Measurements from ENCODE around the gene DDX1. TPM values are rescaled to one million over a fixed set of nuclear protein-coding genes. Genes with fewer than 3 reads are reported as not detected.

DDX1 gene
- total and polyA plus RNA-seq, 2 donors (not counting 3 experiments of a cell fraction or from before 2014, with no cell fraction given) = 41.2 to 117 TPM

GRCh38 chr2:15640784-15641183 lies 49.1 kb downstream of the DDX1 start:
- DNase-seq (ENCODE audit: low read depth, low spot score) (no peak), FAIRE-seq (no peak)
- Histone ChIP-seq H4K20me1 (replicated peaks; ENCODE audit: control insufficient read depth, extremely low read depth, insufficient read depth, low read length) (no peaks in the 10 kb centered on the region), H3K4me1 (ENCODE audit: control insufficient read depth, extremely low read depth, insufficient read depth, low read length) (peaks cover 45% of the 10 kb centered on the region), H3K9me1 (replicated peaks; ENCODE audit: control insufficient read depth, extremely low read depth, insufficient read depth, low read length) (no peaks in the 10 kb centered on the region), H3K79me2 (ENCODE audit: control insufficient read depth, insufficient read depth, low read length) (no peaks in the 10 kb centered on the region), H3K4me3 (replicated peaks in 1 of 3; ENCODE audit: insufficient read depth in 1 of 3, low read depth in 1 of 3, low read length in 3 of 3) (no peak overlapping the region), H3K27me3 (ENCODE audit: control insufficient read depth in 2 of 2, insufficient read depth in 2 of 2, low read length in 2 of 2) (no peaks in the 10 kb centered on the region), H3K9ac (replicated peaks; ENCODE audit: extremely low read depth, insufficient read depth, low read length) (peak overlapping the region; percentile 19), H3K4me2 (ENCODE audit: insufficient read depth, low read length) (peak overlapping the region; percentile 81), H3K27ac (ENCODE audit: insufficient read depth, low read depth, low read length) (peak overlapping the region; percentile 54), H2AFZ (ENCODE audit: low read depth, low read length) (no peak overlapping the region), H3K36me3 (ENCODE audit: control insufficient read depth in 2 of 2, extremely low read depth in 1 of 2, insufficient read depth in 2 of 2, low read length in 2 of 2) (peaks cover 0 to 2% of the 10 kb centered on the region in 2 experiments), H3K9me3 (replicated peaks; ENCODE audit: control insufficient read depth, insufficient read depth, low read length) (no peaks in the 10 kb centered on the region)
- POLR2A ChIA-PET = interaction anchor here (1.5 kb wide), 1 partner anchor 69 kb away, joined by 3 read pairs; no protein-coding TSS in a partner anchor
- TSS peak; percentile 58 for BruUV-seq (replicated peaks)
- CTCF ChIA-PET = interaction anchor here (0.6 to 2.0 kb wide), 6 partner anchors 63 to 968 kb away, joined by 3 to 10 read pairs (median 6); no protein-coding TSS in a partner anchor
- intact Hi-C loops (cut with micrococcal nuclease) = loop anchor here (1.0 to 2.0 kb wide), 4 partner anchors 28 to 90 kb away; no protein-coding TSS in a partner anchor
- TF ChIP-seq MYC (IDR thresholded peaks at IDR 0.05; ENCODE audit: low read depth, low read length) = no peak
- dilution Hi-C loops (cut with MboI; ENCODE audit: extremely low pct_ligation_motif_present, low sequenced_read_pairs) = no loop called here

GRCh38 chr2:15641530-15641982 lies 49.9 kb downstream of the DDX1 start:
- Histone ChIP-seq H3K4me3 (replicated peaks in 1 of 3; ENCODE audit: insufficient read depth in 1 of 3, low read depth in 1 of 3, low read length in 3 of 3) (no peak overlapping the region), H3K27ac (ENCODE audit: insufficient read depth, low read depth, low read length) (no peak overlapping the region), H2AFZ (ENCODE audit: low read depth, low read length) (no peak overlapping the region), H3K4me1 (ENCODE audit: control insufficient read depth, extremely low read depth, insufficient read depth, low read length) (peaks cover 38% of the 10 kb centered on the region), H4K20me1 (replicated peaks; ENCODE audit: control insufficient read depth, extremely low read depth, insufficient read depth, low read length) (no peaks in the 10 kb centered on the region), H3K9me1 (replicated peaks; ENCODE audit: control insufficient read depth, extremely low read depth, insufficient read depth, low read length) (no peaks in the 10 kb centered on the region), H3K27me3 (ENCODE audit: control insufficient read depth in 2 of 2, insufficient read depth in 2 of 2, low read length in 2 of 2) (no peaks in the 10 kb centered on the region), H3K36me3 (ENCODE audit: control insufficient read depth in 2 of 2, extremely low read depth in 1 of 2, insufficient read depth in 2 of 2, low read length in 2 of 2) (no peaks in the 10 kb centered on the region), H3K4me2 (ENCODE audit: insufficient read depth, low read length) (no peak overlapping the region), H3K9ac (replicated peaks; ENCODE audit: extremely low read depth, insufficient read depth, low read length) (no peak overlapping the region), H3K79me2 (ENCODE audit: control insufficient read depth, insufficient read depth, low read length) (no peaks in the 10 kb centered on the region), H3K9me3 (replicated peaks; ENCODE audit: control insufficient read depth, insufficient read depth, low read length) (no peaks in the 10 kb centered on the region)
- TF ChIP-seq POLR2A (IDR thresholded peaks at IDR 0.05; ENCODE audit: low read depth, low read length) (no peak), JUN (IDR thresholded peaks at IDR 0.05; ENCODE audit: borderline replicate concordance, insufficient read depth, insufficient read length, low read depth) (no peak), MYC (IDR thresholded peaks at IDR 0.05; ENCODE audit: low read depth, low read length) (no peak), EZH2 (IDR thresholded peaks at IDR 0.05; ENCODE audit: borderline replicate concordance, low read depth, low read length, severe bottlenecking) (no peak), CTCF (IDR thresholded peaks at IDR 0.05; ENCODE audit: extremely low read depth in 1 of 2, insufficient read depth in 1 of 2, low read depth in 1 of 2, low read length in 2 of 2) (no peak), POLR2AphosphoS5 (IDR thresholded peaks at IDR 0.05; ENCODE audit: insufficient read depth, low read depth, low read length) (no peak), MAX (IDR thresholded peaks at IDR 0.05; ENCODE audit: insufficient read depth, insufficient read length) (no peak)
- DNase-seq (ENCODE audit: low read depth, low spot score) (no peak), FAIRE-seq (no peak)
- dilution Hi-C loops (cut with MboI; ENCODE audit: extremely low pct_ligation_motif_present, low sequenced_read_pairs) = no loop called here
- POLR2A ChIA-PET = no interaction called here
- intact Hi-C loops (cut with micrococcal nuclease) = loop anchor here (2.0 kb wide), 1 partner anchor 27 kb away; no protein-coding TSS in a partner anchor
- no TSS peak for BruUV-seq (replicated peaks)
- CTCF ChIA-PET = no interaction called here

All from endothelial cell of umbilical vein (primary cell).